HL-60 (cell line): ENCODE results near the gene TCEANC2.

ENCODE experiments used
- GABPA ChIP-seq: IDR thresholded peaks from 2 replicates; pipeline ENCODE4 v1.6.1; 2012; ENCODE audit warnings: low read depth
- POLR2AphosphoS5 ChIP-seq: IDR thresholded peaks from 2 replicates; pipeline ENCODE4 v1.6.1; 2012; ENCODE audit warnings: low read depth
- SPI1 ChIP-seq: IDR thresholded peaks from 2 replicates; pipeline ENCODE4 v1.6.1; 2012; ENCODE audit warnings: low read depth, mild to moderate bottlenecking, borderline replicate concordance
- TF ChIP-seq, protein P1 (sequence below): IDR thresholded peaks from one replicate; pipeline ENCODE4 v1.5.1; 2011; ENCODE audit warnings: low read length, control low read depth, inconsistent platforms; ENCODE audit not compliant: insufficient read depth

- TF ChIP-seq, protein P1, sequence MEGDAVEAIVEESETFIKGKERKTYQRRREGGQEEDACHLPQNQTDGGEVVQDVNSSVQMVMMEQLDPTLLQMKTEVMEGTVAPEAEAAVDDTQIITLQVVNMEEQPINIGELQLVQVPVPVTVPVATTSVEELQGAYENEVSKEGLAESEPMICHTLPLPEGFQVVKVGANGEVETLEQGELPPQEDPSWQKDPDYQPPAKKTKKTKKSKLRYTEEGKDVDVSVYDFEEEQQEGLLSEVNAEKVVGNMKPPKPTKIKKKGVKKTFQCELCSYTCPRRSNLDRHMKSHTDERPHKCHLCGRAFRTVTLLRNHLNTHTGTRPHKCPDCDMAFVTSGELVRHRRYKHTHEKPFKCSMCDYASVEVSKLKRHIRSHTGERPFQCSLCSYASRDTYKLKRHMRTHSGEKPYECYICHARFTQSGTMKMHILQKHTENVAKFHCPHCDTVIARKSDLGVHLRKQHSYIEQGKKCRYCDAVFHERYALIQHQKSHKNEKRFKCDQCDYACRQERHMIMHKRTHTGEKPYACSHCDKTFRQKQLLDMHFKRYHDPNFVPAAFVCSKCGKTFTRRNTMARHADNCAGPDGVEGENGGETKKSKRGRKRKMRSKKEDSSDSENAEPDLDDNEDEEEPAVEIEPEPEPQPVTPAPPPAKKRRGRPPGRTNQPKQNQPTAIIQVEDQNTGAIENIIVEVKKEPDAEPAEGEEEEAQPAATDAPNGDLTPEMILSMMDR, result no peak
- TF ChIP-seq POLR2AphosphoS5 (no peak), GABPA (no peak), SPI1 (no peak)
Measured at GRCh38 chr1:54149734-54150133, 96.3 kb downstream of the TCEANC2 start.
